Activated naive CD4-positive, alpha-beta T cell treated with anti-CD3 and anti-CD28 coated beads for 36 hours (primary cell): ENCODE results near the gene DENND1A. TPM values are rescaled to one million over a fixed set of nuclear protein-coding genes. Genes with fewer than 3 reads are reported as not detected.
A peak's percentile ranks its signal among the peaks of the same experiment; 100 is the strongest.
"Not testable (repeated sequence)": the region's sequence is repeated elsewhere in the genome, so short reads cannot be mapped to it uniquely, and the experiment has no call there.

ENCODE experiments used
- CTCF ChIA-PET: fragments of 350-600 bp; sonication (Branson Sonifier 250); formaldehyde crosslinking; loops from one replicate; lab custom pipeline; 2021; ENCODE audit warnings: antibody characterized with exemption; lab: Charles Lee
- DNase-seq: peaks from one replicate; pipeline ENCODE4 v3.0.0-alpha.2; 2020
- H3K27ac Mint-ChIP-seq: one replicate; pipeline ENCODE4 v1.8.0; 2021; ENCODE audit warnings: mild to moderate bottlenecking, mixed read lengths
- H3K27me3 Mint-ChIP-seq: one replicate; pipeline ENCODE4 v1.8.0; 2021; ENCODE audit warnings: low read depth, mixed read lengths
- H3K36me3 Mint-ChIP-seq: one replicate; pipeline ENCODE4 v1.8.0; 2021; ENCODE audit warnings: low read depth, mixed read lengths
- H3K4me1 Mint-ChIP-seq: one replicate; pipeline ENCODE4 v1.8.0; 2021; ENCODE audit warnings: low read depth, mixed read lengths
- H3K4me3 Mint-ChIP-seq: one replicate; pipeline ENCODE4 v1.8.0; 2021; ENCODE audit warnings: mild to moderate bottlenecking, moderate library complexity, mixed read lengths
- H3K9me3 Mint-ChIP-seq: one replicate; pipeline ENCODE4 v1.8.0; 2021; ENCODE audit warnings: mixed read lengths
- intact Hi-C: fragments of 100-400 bp; cut with micrococcal nuclease; formaldehyde crosslinking; loops from one replicate; pipeline ENCODE4 v1.15.1; 2023
- total RNA-seq, 2 experiments: library from RNA; stranded (reverse); gene quantifications; one replicate each; pipeline ENCODE4 v1.2.3, GENCODE V29; 2021

Gene DENND1A
- total RNA-seq, 2 experiments from 2014 or later: 28.4 to 29.6 TPM

GRCh38 chr9:123438821-123439220, 491.1 kb downstream of the DENND1A start:
- H3K27me3 Mint-ChIP-seq: no peaks in the 10 kb centered on the region
- intact Hi-C loops: no loop called here
- H3K36me3 Mint-ChIP-seq: peaks cover 16% of the 10 kb centered on the region
- no peaks in the 10 kb centered on the region for H3K4me1 Mint-ChIP-seq
- no peak for DNase-seq
- no peaks in the 10 kb centered on the region for H3K9me3 Mint-ChIP-seq
- CTCF ChIA-PET: interaction anchor here (0.9 kb wide), 1 partner anchor 16 kb away, joined by 3 read pairs; no protein-coding TSS in a partner anchor
- no peak overlapping the region for H3K4me3 Mint-ChIP-seq
- no peak overlapping the region for H3K27ac Mint-ChIP-seq

GRCh38 chr9:123438321-123438720, 491.6 kb downstream of the DENND1A start:
- CTCF ChIA-PET: no interaction called here
- peaks cover 16% of the 10 kb centered on the region for H3K36me3 Mint-ChIP-seq
- intact Hi-C loops: no loop called here

GRCh38 chr9:123437201-123437600, 492.7 kb downstream of the DENND1A start:
- H3K27ac Mint-ChIP-seq: no peak overlapping the region
- H3K36me3 Mint-ChIP-seq: peaks cover 19% of the 10 kb centered on the region
- H3K27me3 Mint-ChIP-seq: no peaks in the 10 kb centered on the region

More at GRCh38 chr9:123438321-123438720, 491.6 kb downstream of the DENND1A start:
- H3K4me3 Mint-ChIP-seq: no peak overlapping the region
- no peak overlapping the region for H3K27ac Mint-ChIP-seq
- no peaks in the 10 kb centered on the region for H3K27me3 Mint-ChIP-seq
- no peak for DNase-seq
- H3K9me3 Mint-ChIP-seq: no peaks in the 10 kb centered on the region
- no peaks in the 10 kb centered on the region for H3K4me1 Mint-ChIP-seq

GRCh38 chr9:123435471-123435870, 494.5 kb downstream of the DENND1A start:
- CTCF ChIA-PET: no interaction called here
- Mint-ChIP-seq H3K27ac (no peak overlapping the region), H3K4me3 (no peak overlapping the region), H3K4me1 (no peaks in the 10 kb centered on the region), H3K27me3 (no peaks in the 10 kb centered on the region), H3K9me3 (no peaks in the 10 kb centered on the region), H3K36me3 (peaks cover 23% of the 10 kb centered on the region)
- no peak for DNase-seq
- intact Hi-C loops: no loop called here

More at GRCh38 chr9:123437201-123437600, 492.7 kb downstream of the DENND1A start:
- Mint-ChIP-seq H3K9me3 (no peaks in the 10 kb centered on the region), H3K4me3 (no peak overlapping the region), H3K4me1 (no peaks in the 10 kb centered on the region)
- intact Hi-C loops: no loop called here
- DNase-seq: no peak
- CTCF ChIA-PET: interaction anchor here (0.9 kb wide), 1 partner anchor 37 kb away, joined by 3 read pairs; no protein-coding TSS in a partner anchor

- Mint-ChIP-seq H3K4me3 (no peak overlapping the region), H3K36me3 (peaks cover 29% of the 10 kb centered on the region), H3K27me3 (no peaks in the 10 kb centered on the region), H3K9me3 (peaks cover 1% of the 10 kb centered on the region), H3K4me1 (no peaks in the 10 kb centered on the region), H3K27ac (no peak overlapping the region)
- no peak for DNase-seq
- CTCF ChIA-PET: no interaction called here
- intact Hi-C loops: no loop called here
Measured at GRCh38 chr9:123434619-123435240, 495.2 kb downstream of the DENND1A start.

- CTCF ChIA-PET: no interaction called here
- H3K9me3 Mint-ChIP-seq: peaks cover 1% of the 10 kb centered on the region
Measured at GRCh38 chr9:123432331-123433236, 497.3 kb downstream of the DENND1A start.

GRCh38 chr9:123431581-123431980, 498.3 kb downstream of the DENND1A start:
- Mint-ChIP-seq H3K27ac (no peak overlapping the region), H3K27me3 (no peaks in the 10 kb centered on the region), H3K4me1 (no peaks in the 10 kb centered on the region), H3K4me3 (no peak overlapping the region), H3K36me3 (peaks cover 26% of the 10 kb centered on the region), H3K9me3 (peaks cover 1% of the 10 kb centered on the region)
- CTCF ChIA-PET: no interaction called here
- intact Hi-C loops: no loop called here
- DNase-seq: no peak

More at GRCh38 chr9:123432331-123433236, 497.3 kb downstream of the DENND1A start:
- intact Hi-C loops: no loop called here
- Mint-ChIP-seq H3K4me1 (no peaks in the 10 kb centered on the region), H3K27ac (no peak overlapping the region), H3K27me3 (no peaks in the 10 kb centered on the region), H3K36me3 (peaks cover 31% of the 10 kb centered on the region), H3K4me3 (no peak overlapping the region)
- DNase-seq: no peak

GRCh38 chr9:123428450-123428849, 501.5 kb downstream of the DENND1A start:
- H3K27me3 Mint-ChIP-seq, intact Hi-C loops, H3K27ac Mint-ChIP-seq, H3K4me3 Mint-ChIP-seq, H3K4me1 Mint-ChIP-seq, H3K9me3 Mint-ChIP-seq, DNase-seq, CTCF ChIA-PET: not testable (repeated sequence)
- peaks cover 19% of the 10 kb centered on the region for H3K36me3 Mint-ChIP-seq

- DNase-seq: no peak
- Mint-ChIP-seq H3K4me1 (no peaks in the 10 kb centered on the region), H3K36me3 (peaks cover 16% of the 10 kb centered on the region), H3K27ac (no peak overlapping the region), H3K27me3 (no peaks in the 10 kb centered on the region), H3K4me3 (no peak overlapping the region), H3K9me3 (peaks cover 1% of the 10 kb centered on the region)
- CTCF ChIA-PET: no interaction called here
- intact Hi-C loops: loop anchor here (2.0 kb wide), 1 partner anchor 42 kb away; no protein-coding TSS in a partner anchor
Measured at GRCh38 chr9:123426406-123426805, 503.5 kb downstream of the DENND1A start.

- peak overlapping the region; percentile 16 for H3K27ac Mint-ChIP-seq
- intact Hi-C loops: loop anchor here (2.0 kb wide), 1 partner anchor 41 kb away; no protein-coding TSS in a partner anchor
Measured at GRCh38 chr9:123425836-123426365, 504.0 kb downstream of the DENND1A start.

GRCh38 chr9:123425261-123425821, 504.6 kb downstream of the DENND1A start:
- peaks cover 1% of the 10 kb centered on the region for H3K9me3 Mint-ChIP-seq
- CTCF ChIA-PET: no interaction called here
- no peak for DNase-seq
- intact Hi-C loops: no loop called here
- no peak overlapping the region for H3K4me3 Mint-ChIP-seq
- no peaks in the 10 kb centered on the region for H3K27me3 Mint-ChIP-seq
- H3K36me3 Mint-ChIP-seq: peaks cover 11% of the 10 kb centered on the region
- no peak overlapping the region for H3K27ac Mint-ChIP-seq
- no peaks in the 10 kb centered on the region for H3K4me1 Mint-ChIP-seq

More at GRCh38 chr9:123425836-123426365, 504.0 kb downstream of the DENND1A start:
- H3K4me3 Mint-ChIP-seq: no peak overlapping the region
- H3K27me3 Mint-ChIP-seq: no peaks in the 10 kb centered on the region
- no peaks in the 10 kb centered on the region for H3K4me1 Mint-ChIP-seq
- CTCF ChIA-PET: no interaction called here
- no peak for DNase-seq
- peaks cover 1% of the 10 kb centered on the region for H3K9me3 Mint-ChIP-seq
- H3K36me3 Mint-ChIP-seq: peaks cover 14% of the 10 kb centered on the region
